Chondrocyte (in vitro differentiated cells): ENCODE measurements around the gene LUZP2. TPM values are rescaled to one million over a fixed set of nuclear protein-coding genes. Genes with fewer than 3 reads are reported as not detected.

ENCODE experiments used
- DNase-seq: peaks from one replicate; pipeline ENCODE4 v3.0.0; 2021; ENCODE audit warnings: mixed read lengths, low spot score
- H3K27ac Mint-ChIP-seq: one replicate; pipeline ENCODE4 v1.8.0; 2021; ENCODE audit warnings: mild to moderate bottlenecking, moderate library complexity, mixed read lengths; ENCODE audit not compliant: unreplicated experiment
- H3K27me3 Mint-ChIP-seq: 2 replicates; pipeline ENCODE4 v1.8.0; 2021; ENCODE audit warnings: low read depth, mixed read lengths
- H3K36me3 Mint-ChIP-seq: 2 replicates; pipeline ENCODE4 v1.8.0; 2021; ENCODE audit warnings: low read depth, mixed read lengths
- H3K4me1 Mint-ChIP-seq: 2 replicates; pipeline ENCODE4 v1.8.0; 2021; ENCODE audit warnings: low read depth, mild to moderate bottlenecking, mixed read lengths
- H3K4me3 Mint-ChIP-seq: one replicate; pipeline ENCODE4 v1.8.0; 2021; ENCODE audit warnings: mild to moderate bottlenecking, moderate library complexity, mixed read lengths; ENCODE audit not compliant: unreplicated experiment
- H3K9me3 Mint-ChIP-seq: 2 replicates; pipeline ENCODE4 v1.8.0; 2021; ENCODE audit warnings: low read depth, mixed read lengths
- CTCF ChIP-seq: fragments of 200-600 bp; sonication (generic); IDR thresholded peaks from 2 replicates; pipeline ENCODE4 v1.5.0; 2021; ENCODE audit warnings: antibody characterized with exemption, mild to moderate bottlenecking, moderate library complexity
- total RNA-seq: library from RNA; stranded (reverse); gene quantifications from 3 replicates; pipeline ENCODE4 v1.2.1, GENCODE V29; 2021

Gene LUZP2
- total RNA-seq, 1 donor from 2014 or later: 13.9 TPM

GRCh38 chr11:24687531-24688147 lies 190.8 kb downstream of the LUZP2 start:
- no peaks in the 10 kb centered on the region for H3K4me1 Mint-ChIP-seq
- TF ChIP-seq CTCF: no peak
- no peaks in the 10 kb centered on the region for H3K36me3 Mint-ChIP-seq
- no peak for DNase-seq
- no peak overlapping the region for H3K27ac Mint-ChIP-seq
- H3K9me3 Mint-ChIP-seq: no peaks in the 10 kb centered on the region
- no peak overlapping the region for H3K4me3 Mint-ChIP-seq
- no peaks in the 10 kb centered on the region for H3K27me3 Mint-ChIP-seq

DNA sequence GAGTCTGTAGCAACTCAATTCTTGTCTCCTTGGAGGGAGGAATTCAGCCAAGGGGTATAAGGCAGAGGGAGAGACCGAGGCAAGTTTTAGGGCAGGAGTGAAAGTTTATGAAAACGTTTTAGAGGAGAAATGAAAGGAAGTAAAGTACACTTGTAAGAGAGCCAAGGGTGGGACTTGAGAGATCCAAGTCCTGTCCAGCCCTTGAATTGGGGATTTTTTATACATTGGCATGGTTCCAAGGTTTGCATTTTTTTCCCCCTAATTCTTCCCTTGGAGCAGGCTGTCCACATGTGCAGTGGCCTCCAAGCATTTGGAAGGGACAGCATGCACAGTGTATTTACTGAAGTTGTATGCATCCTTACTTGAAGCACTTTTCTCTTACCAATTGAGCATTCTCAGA lies 192.1 kb downstream of the LUZP2 start:
- Mint-ChIP-seq H3K4me1 (no peaks in the 10 kb centered on the region), H3K9me3 (no peaks in the 10 kb centered on the region), H3K36me3 (no peaks in the 10 kb centered on the region), H3K27ac (no peak overlapping the region), H3K4me3 (no peak overlapping the region), H3K27me3 (no peaks in the 10 kb centered on the region)
- DNase-seq: no peak
- TF ChIP-seq CTCF: no peak

- Mint-ChIP-seq H3K4me3 (no peak overlapping the region), H3K27me3 (no peaks in the 10 kb centered on the region), H3K27ac (no peak overlapping the region), H3K36me3 (peaks cover 3% of the 10 kb centered on the region), H3K4me1 (no peaks in the 10 kb centered on the region), H3K9me3 (peaks cover 6% of the 10 kb centered on the region)
- no peak for DNase-seq
- TF ChIP-seq CTCF: no peak
These were observed 200.8 kb downstream of the LUZP2 start for GRCh38 chr11:24697522-24698111.

GRCh38 chr11:24704716-24705115 lies 207.9 kb downstream of the LUZP2 start:
- Mint-ChIP-seq H3K27me3 (no peaks in the 10 kb centered on the region), H3K4me1 (peaks cover 3% of the 10 kb centered on the region), H3K36me3 (peaks cover 4% of the 10 kb centered on the region), H3K9me3 (no peaks in the 10 kb centered on the region), H3K4me3 (no peak overlapping the region), H3K27ac (no peak overlapping the region)
- DNase-seq: no peak
- no peak for TF ChIP-seq CTCF

GRCh38 chr11:24705474-24705873 lies 208.6 kb downstream of the LUZP2 start:
- H3K27ac Mint-ChIP-seq: no peak overlapping the region
- peaks cover 3% of the 10 kb centered on the region for H3K4me1 Mint-ChIP-seq
- TF ChIP-seq CTCF: no peak
- H3K36me3 Mint-ChIP-seq: peaks cover 4% of the 10 kb centered on the region
- no peak overlapping the region for H3K4me3 Mint-ChIP-seq
- H3K27me3 Mint-ChIP-seq: no peaks in the 10 kb centered on the region
- no peaks in the 10 kb centered on the region for H3K9me3 Mint-ChIP-seq
- no peak for DNase-seq
